Mucosa of descending colon (tissue), 3 donors: ENCODE measurements around the gene HMMR. TPM values are rescaled to one million over a fixed set of nuclear protein-coding genes. Genes with fewer than 3 reads are reported as not detected.

Source experiments
- ATAC-seq: fragments of 200-7000 bp; cut with Tn5 transposase; one replicate; pipeline ENCODE4 v1.9.1; 2020; ENCODE audit warnings: mild to moderate bottlenecking, moderate library complexity
- DNase-seq, 3 donors: peaks; one replicate each; pipeline ENCODE4 v3.0.0-alpha.2; 2020
- H3K36me3 ChIP-seq: fragments of 200-600 bp; one replicate; pipeline ENCODE4 v1.8.0; 2021; ENCODE audit warnings: low read depth, mild to moderate bottlenecking
- H3K4me1 ChIP-seq: fragments of 200-600 bp; one replicate; pipeline ENCODE4 v1.8.0; 2021; ENCODE audit warnings: low read depth, mild to moderate bottlenecking
- H3K4me3 ChIP-seq: fragments of 200-600 bp; one replicate; pipeline ENCODE4 v1.8.0; 2021; ENCODE audit warnings: mild to moderate bottlenecking
- H3K9me3 ChIP-seq: fragments of 200-600 bp; one replicate; pipeline ENCODE4 v1.8.0; 2021; ENCODE audit warnings: mild to moderate bottlenecking
- intact Hi-C, 2 donors: fragments of 100-400 bp; cut with DNase I in 1 of 2; cut with micrococcal nuclease in 1 of 2; formaldehyde crosslinking; loops; one replicate each; pipeline versions ENCODE4 v1.11.0 to v1.11.1; 2022; cut with DNase I, micrococcal nuclease
- total RNA-seq, 3 donors: library from RNA; stranded (reverse); fragmentation: NEBNext Ultra II Directional in 2 of 3; extraction: Animal tissue kit (Norgen Biotek cat#: 25700) in 2 of 3; gene quantifications; one replicate each; pipeline versions ENCODE4 v1.2.1 to v1.2.4, GENCODE V29; 2021 to 2023
- TF ChIP-seq, protein P1 (sequence below): fragments of 200-600 bp; IDR thresholded peaks from one replicate; pipeline ENCODE4 v1.8.0; 2022; ENCODE audit warnings: antibody characterized with exemption, mild to moderate bottlenecking
- donor health status: DM: no; HTN: no; CAD: no; lungs with moderate emphysema.
- donor health status: DM: no; HTN: no; CAD: no.
- donor health status: DM: no; HTN: yes; CAD: no.

The HMMR gene
- total RNA-seq, 3 donors from 2014 or later, result 2.3 to 19.0 (median 4.0) TPM

- intact Hi-C loops, result no loop called here
- no peaks in the 10 kb centered on the region for H3K36me3 ChIP-seq
- TF ChIP-seq, protein P1, sequence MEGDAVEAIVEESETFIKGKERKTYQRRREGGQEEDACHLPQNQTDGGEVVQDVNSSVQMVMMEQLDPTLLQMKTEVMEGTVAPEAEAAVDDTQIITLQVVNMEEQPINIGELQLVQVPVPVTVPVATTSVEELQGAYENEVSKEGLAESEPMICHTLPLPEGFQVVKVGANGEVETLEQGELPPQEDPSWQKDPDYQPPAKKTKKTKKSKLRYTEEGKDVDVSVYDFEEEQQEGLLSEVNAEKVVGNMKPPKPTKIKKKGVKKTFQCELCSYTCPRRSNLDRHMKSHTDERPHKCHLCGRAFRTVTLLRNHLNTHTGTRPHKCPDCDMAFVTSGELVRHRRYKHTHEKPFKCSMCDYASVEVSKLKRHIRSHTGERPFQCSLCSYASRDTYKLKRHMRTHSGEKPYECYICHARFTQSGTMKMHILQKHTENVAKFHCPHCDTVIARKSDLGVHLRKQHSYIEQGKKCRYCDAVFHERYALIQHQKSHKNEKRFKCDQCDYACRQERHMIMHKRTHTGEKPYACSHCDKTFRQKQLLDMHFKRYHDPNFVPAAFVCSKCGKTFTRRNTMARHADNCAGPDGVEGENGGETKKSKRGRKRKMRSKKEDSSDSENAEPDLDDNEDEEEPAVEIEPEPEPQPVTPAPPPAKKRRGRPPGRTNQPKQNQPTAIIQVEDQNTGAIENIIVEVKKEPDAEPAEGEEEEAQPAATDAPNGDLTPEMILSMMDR, result no peak
- H3K4me1 ChIP-seq, result no peaks in the 10 kb centered on the region
- ATAC-seq (no peak), DNase-seq (no peak)
- no peak overlapping the region for H3K4me3 ChIP-seq
- no peaks in the 10 kb centered on the region for H3K9me3 ChIP-seq
Measured at GRCh38 chr5:163475411-163475810, 15.0 kb downstream of the HMMR start.

DNA sequence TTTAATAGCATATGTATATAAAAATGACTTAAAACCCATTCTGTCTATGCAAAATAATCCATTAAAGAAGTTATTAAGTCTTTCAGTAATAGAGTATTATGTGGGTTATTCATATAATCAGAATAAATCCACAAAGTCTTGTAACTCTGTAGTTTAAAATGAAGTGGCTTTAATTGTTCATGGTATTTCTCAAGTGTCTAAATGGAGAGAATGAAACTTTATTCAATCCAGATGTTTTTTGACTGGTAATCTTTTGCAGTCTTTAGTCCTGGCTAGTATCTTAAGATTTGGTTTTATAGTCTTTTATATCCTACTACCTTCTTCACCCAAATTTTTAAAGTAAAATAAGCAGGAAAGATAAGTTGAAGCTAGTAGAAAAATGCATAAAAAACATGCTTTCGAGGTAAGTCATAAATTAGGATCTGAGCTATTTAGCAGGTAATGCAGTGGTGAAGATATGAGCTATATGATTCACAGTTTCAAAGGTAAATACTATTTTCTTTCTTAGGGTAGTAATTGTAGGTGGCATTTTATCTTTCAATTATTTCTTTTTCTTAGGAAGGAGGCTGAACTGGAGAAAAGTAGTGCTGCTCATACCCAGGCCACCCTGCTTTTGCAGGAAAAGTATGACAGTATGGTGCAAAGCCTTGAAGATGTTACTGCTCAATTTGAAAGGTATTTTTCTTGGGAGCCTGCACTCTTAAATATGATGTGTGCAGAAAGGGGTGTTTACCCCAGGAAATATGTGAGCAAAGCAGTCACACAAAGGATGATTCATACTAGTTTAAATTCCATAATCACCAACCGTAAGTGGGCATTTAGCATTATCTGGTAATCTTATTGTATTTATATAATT is 17.9 kb downstream of the HMMR start:
- Histone ChIP-seq H3K9me3 (no peaks in the 10 kb centered on the region), H3K4me3 (no peak overlapping the region), H3K36me3 (no peaks in the 10 kb centered on the region), H3K4me1 (no peaks in the 10 kb centered on the region)
- DNase-seq (no peak), ATAC-seq (no peak)
- intact Hi-C loops, result no loop called here
- TF ChIP-seq, protein P1, result no peak

GRCh38 chr5:163478982-163479271 is 18.5 kb downstream of the HMMR start:
- H3K4me3 ChIP-seq, result no peak overlapping the region
- no peaks in the 10 kb centered on the region for H3K4me1 ChIP-seq
- no peaks in the 10 kb centered on the region for H3K36me3 ChIP-seq
- TF ChIP-seq, protein P1, result no peak
- no peaks in the 10 kb centered on the region for H3K9me3 ChIP-seq
- intact Hi-C loops, result no loop called here
- ATAC-seq (no peak), DNase-seq (no peak)

DNA sequence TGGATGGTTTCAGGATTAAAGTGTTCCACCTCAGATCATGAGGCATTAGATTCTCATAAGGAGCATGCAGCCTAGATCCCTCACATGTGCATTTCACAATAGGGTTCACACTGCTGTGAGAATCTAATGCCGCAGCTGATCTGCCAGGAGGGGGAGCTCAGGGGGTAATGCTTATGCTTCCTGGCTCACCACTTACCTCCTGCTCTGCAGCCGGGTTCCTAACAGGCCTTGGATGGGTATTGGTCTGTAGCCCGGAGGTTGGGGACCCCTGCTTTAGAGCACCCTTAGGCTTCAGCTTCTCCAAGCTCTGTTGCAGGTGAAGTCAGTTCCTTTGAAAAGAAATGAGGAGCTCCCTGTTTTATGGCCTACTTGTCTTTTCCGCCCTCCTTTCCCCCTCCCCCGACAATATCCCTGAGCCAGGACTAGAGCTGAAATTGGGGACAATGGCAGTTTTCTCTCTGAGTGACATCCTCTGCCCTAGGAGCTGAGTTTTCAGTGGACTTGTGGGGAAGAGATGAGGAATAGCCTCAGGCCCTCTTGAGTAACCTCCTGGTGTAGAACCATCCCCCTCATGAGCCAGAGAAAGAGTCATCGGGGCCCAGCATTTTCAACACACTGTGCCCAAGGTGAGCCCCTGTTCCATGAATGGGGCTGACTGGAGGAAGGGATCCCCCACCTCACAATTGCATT is 28.8 kb downstream of the HMMR start:
- intact Hi-C loops, result no loop called here
- DNase-seq (peak in 1 of 3 donors; percentile 32), ATAC-seq (peak; percentile 29)
- H3K4me1 ChIP-seq, result no peaks in the 10 kb centered on the region
- no peaks in the 10 kb centered on the region for H3K36me3 ChIP-seq
- H3K4me3 ChIP-seq, result no peak overlapping the region
- TF ChIP-seq, protein P1, result no peak
- H3K9me3 ChIP-seq, result no peaks in the 10 kb centered on the region

DNA sequence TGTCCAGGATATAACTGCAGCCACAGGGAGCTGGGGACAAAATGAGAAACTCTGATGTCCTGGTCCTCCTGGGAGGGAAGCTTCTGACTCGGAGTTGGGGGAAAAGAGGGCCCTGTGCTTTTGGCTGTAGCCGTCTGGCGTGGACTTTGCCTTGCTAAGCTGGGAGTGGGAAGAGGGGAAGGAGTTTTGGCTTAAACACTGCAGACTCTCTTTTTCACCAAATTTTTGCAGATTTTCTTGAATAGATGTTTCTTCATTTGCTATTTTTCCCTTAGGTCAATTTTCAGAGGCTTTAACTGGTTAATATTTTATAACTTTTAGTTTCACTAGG is 29.3 kb downstream of the HMMR start:
- intact Hi-C loops, result no loop called here
- TF ChIP-seq, protein P1, result no peak
- H3K4me1 ChIP-seq, result no peaks in the 10 kb centered on the region
- ATAC-seq (no peak), DNase-seq (no peak)
- H3K4me3 ChIP-seq, result no peak overlapping the region
- H3K36me3 ChIP-seq, result no peaks in the 10 kb centered on the region
- H3K9me3 ChIP-seq, result no peaks in the 10 kb centered on the region
